GM18505 (cell line): Measurements from ENCODE around the gene STOML1.
"Not testable (repeated sequence)": the region's sequence is repeated elsewhere in the genome, so short reads cannot be mapped to it uniquely, and the experiment has no call there.

ENCODE experiments used
- ATAC-seq: cut with Tn5 transposase; IDR thresholded peaks from one replicate; pipeline ENCODE4 v1.9.1; 2021; ENCODE audit not compliant: unreplicated experiment
- POLR2A ChIP-seq: IDR thresholded peaks from 4 replicates; pipeline ENCODE4 v1.6.1; 2011; ENCODE audit warnings: borderline replicate concordance; ENCODE audit not compliant: insufficient read depth, insufficient read length; ENCODE audit errors: extremely low read depth

Gene STOML1

GRCh38 chr15:73978896-73979295 is 13.2 kb downstream of the STOML1 start:
- ATAC-seq = no peak
- no peak for TF ChIP-seq POLR2A

- not testable (repeated sequence) for ATAC-seq
Observed at GRCh38 chr15:73975440-73976125, 16.5 kb downstream of the STOML1 start.

- not testable (repeated sequence) for ATAC-seq
Observed at GRCh38 chr15:73973683-73974200, 18.4 kb downstream of the STOML1 start.

- no peak for ATAC-seq
- TF ChIP-seq POLR2A = no peak
Observed at GRCh38 chr15:73972984-73973682, 19.0 kb downstream of the STOML1 start.

- no peak for ATAC-seq
- no peak for TF ChIP-seq POLR2A
Observed at GRCh38 chr15:73969151-73969759, 22.8 kb downstream of the STOML1 start.

- TF ChIP-seq POLR2A = no peak
- no peak for ATAC-seq
Observed at GRCh38 chr15:73968461-73968860, 23.6 kb downstream of the STOML1 start.

GRCh38 chr15:73965758-73966113 is 26.4 kb downstream of the STOML1 start:
- no peak for ATAC-seq
- TF ChIP-seq POLR2A = no peak

GRCh38 chr15:73965094-73965757 is 26.9 kb downstream of the STOML1 start:
- peak; percentile 16 for ATAC-seq
- no peak for TF ChIP-seq POLR2A

GRCh38 chr15:73964736-73965093 is 27.4 kb downstream of the STOML1 start:
- TF ChIP-seq POLR2A = no peak
- ATAC-seq = peak; percentile 60

- ATAC-seq = no peak
- TF ChIP-seq POLR2A = no peak
Observed at GRCh38 chr15:73962433-73962832, 29.7 kb downstream of the STOML1 start.

GRCh38 chr15:73960472-73961070 is 31.5 kb downstream of the STOML1 start:
- ATAC-seq = not testable (repeated sequence)

GRCh38 chr15:73959801-73960200 is 32.3 kb downstream of the STOML1 start:
- TF ChIP-seq POLR2A = no peak
- no peak for ATAC-seq

- no peak for ATAC-seq
- TF ChIP-seq POLR2A = no peak
Observed at GRCh38 chr15:73959012-73959581, 33.0 kb downstream of the STOML1 start.
